SH-SY5Y (cell line): ENCODE measurements around the gene UBAP1L.

ENCODE experiments used
- GATA2 ChIP-seq: IDR thresholded peaks from 2 replicates; pipeline ENCODE4 v1.6.1; 2011; ENCODE audit warnings: mild to moderate bottlenecking, low read depth, low read length
- GATA3 ChIP-seq: IDR thresholded peaks from 2 replicates; pipeline ENCODE4 v1.6.1; 2011; ENCODE audit warnings: low read depth, mild to moderate bottlenecking, low read length, moderate library complexity

UBAP1L gene

GRCh38 chr15:65062061-65062460 is 52.9 kb downstream of the UBAP1L start:
- TF ChIP-seq GATA3 (no peak), GATA2 (no peak)

DNA sequence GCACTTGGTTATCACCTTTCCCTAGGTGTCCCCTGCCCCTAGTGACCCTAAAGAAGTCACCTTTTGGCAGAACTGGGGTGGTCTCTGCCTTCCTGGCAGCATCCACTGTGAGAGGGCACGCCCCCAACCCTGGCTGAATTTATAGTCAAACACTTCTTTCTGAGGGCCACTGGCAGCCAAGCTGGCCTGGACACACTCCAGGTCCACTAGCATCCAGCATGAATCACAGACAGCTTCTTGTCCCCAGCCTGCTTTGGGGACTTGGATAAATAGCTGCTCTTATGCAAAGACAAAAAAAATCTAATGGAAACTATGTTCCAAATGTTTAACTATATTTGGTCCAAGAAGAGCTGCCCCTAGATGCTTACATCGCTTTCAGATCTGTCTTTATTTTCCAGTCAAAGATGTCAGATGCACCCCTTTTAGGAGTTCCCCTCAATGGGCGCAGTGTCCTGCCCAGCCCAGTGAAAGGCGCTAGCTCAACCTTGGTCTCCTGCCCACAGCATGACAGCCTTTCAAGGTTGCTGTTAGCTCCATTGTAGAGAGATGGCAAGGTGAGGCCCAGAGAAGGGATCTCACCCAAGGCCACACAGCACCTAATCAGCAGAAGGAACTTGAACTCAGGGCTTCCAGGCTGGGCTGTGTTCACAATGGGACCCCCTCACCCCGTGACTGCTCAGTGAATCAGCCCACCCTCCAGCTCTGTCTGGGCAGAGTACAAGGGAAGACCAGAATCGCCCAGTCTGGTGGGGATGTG is 54.2 kb downstream of the UBAP1L start:
- TF ChIP-seq GATA2, result no peak
- TF ChIP-seq GATA3, result no peak

GRCh38 chr15:65059931-65060596 is 54.9 kb downstream of the UBAP1L start:
- no peak for TF ChIP-seq GATA2
- TF ChIP-seq GATA3, result no peak

DNA sequence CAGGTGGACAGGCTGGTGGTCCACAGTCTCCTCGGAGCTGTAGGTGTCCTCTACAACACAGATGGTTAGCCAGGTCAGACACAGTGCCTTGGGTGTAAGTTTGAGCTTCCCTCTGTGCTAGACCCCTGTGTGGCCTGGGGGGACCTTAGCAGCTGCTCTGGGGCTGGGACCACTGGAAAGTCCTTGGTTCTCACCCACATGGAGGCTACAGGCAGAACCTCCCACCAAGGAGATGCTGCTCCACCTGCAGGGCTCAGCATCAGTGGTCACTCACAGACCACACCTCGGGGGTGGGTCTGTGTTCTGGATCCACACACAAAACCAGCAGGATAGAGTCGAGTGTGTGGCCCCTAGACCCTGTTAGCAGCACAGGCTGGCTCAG is 55.6 kb downstream of the UBAP1L start:
- no peak for TF ChIP-seq GATA2
- TF ChIP-seq GATA3, result no peak

DNA sequence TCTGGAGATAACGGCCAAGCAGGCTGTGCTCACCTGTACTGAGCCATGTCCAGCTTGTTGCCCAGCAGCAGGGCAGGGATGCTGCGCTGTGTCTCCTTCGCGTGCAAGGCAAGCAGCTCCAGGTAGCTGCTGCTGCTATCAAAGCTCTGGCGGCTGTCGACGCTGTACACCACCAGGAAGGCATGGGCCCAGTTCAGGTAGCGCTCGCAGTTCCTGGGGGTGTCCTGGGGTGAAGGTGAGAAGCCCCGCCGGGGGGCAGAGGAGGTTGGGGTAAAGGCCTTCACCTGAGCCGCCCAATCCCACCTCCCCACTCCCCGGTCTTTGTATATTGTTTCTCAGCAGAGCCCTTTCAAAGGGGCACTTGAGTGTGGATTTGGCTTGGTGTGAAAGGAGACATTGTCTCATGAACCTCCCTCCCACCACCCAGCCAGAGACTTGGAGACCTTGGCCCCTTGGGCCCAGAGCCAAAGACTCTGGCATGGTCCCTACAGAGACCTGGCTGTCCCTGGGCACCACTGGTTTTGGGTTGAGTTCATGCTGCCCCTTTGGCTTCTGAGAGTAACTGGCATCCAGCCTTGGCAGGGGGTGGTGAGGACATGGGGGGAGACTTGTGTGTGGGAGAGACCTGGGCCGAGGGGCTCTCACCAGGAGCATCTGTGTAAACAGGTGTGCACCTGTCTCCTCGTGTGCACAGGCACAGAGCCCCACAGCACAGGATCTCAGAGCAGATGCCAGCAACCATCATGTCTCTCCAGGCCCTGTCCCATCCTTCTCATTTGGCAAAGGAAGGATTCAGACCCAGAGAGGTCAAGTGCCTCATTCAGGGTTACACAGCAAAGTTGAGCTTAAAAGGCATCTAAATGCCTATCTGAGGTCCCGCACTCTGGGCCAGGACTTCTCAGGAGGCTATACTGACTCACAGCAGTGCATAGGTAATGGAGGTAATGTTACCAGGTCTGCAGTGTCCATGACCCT is 56.3 kb downstream of the UBAP1L start:
- TF ChIP-seq GATA3 (no peak), GATA2 (no peak)

GRCh38 chr15:65057549-65057940 is 57.5 kb downstream of the UBAP1L start:
- TF ChIP-seq GATA2 (no peak), GATA3 (no peak)

- TF ChIP-seq GATA2, result no peak
- no peak for TF ChIP-seq GATA3
Observed at GRCh38 chr15:65056868-65057548, 58.0 kb downstream of the UBAP1L start.

GRCh38 chr15:65056106-65056505 is 58.9 kb downstream of the UBAP1L start:
- TF ChIP-seq GATA2 (no peak), GATA3 (no peak)

DNA sequence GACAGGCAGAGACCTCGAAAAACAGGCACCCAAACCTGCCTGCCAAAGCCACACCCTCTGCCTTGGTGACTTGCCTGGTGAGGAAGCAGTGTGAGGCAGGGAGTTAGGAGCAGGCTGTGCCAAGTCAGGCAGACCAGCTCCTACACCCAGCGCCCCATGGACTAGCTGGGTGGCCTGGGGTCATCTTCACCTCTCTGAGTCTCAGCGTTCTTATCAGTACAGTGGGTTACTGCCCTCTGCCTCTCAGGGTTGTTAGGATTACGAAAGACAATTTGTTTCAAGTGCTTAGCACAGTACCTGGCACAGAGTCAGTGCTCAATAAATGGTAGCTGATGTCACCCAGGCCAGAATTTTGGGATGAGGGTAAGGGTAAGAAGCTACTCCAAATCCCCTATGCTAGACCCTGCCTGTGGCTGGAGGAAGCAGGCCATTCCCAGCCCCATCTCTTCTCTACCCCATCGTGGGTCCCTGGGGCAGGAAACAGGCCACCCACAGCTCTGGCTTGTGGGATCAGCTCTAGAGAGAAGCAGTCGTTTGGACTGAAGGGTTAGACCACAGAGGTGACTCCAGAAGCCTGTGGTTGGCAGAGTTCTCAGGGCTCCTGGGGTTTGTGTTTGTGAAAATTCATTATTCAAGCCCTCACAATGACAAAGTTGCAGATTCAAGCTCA is 59.7 kb downstream of the UBAP1L start:
- TF ChIP-seq GATA3 (no peak), GATA2 (no peak)

- TF ChIP-seq GATA2 (no peak), GATA3 (no peak)
Observed at GRCh38 chr15:65054333-65055200, 60.4 kb downstream of the UBAP1L start.

GRCh38 chr15:65052956-65053355 is 62.0 kb downstream of the UBAP1L start:
- no peak for TF ChIP-seq GATA3
- TF ChIP-seq GATA2, result no peak

- TF ChIP-seq GATA3, result no peak
- no peak for TF ChIP-seq GATA2
Observed at GRCh38 chr15:65051266-65051665, 63.7 kb downstream of the UBAP1L start.

DNA sequence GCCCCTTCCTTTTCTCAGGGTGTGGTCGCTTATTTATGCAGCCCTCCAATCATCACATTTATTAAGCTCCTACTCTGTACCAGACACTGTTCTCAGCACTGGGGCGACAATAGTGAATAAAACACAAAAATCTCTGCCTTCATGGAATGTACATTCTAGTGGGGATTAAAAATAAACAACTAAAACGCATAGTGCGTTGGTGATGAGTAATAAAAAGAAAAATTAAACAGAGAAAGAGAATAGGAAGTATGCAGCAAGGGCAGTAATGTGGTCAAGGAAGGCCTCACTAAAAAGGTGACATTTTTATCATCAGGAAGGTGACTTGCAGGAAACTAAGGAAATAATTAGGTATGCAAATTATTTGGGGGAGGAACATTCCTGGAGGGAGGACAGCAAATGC is 64.7 kb downstream of the UBAP1L start:
- TF ChIP-seq GATA3, result no peak
- TF ChIP-seq GATA2, result no peak
